GM19328 (cell line): Measurements from ENCODE around the gene ENPP3.

Experiments
- ATAC-seq: cut with Tn5 transposase; IDR thresholded peaks from one replicate; pipeline ENCODE4 v1.9.1; 2021; ENCODE audit warnings: mild to moderate bottlenecking, moderate library complexity; ENCODE audit not compliant: unreplicated experiment

Gene ENPP3

GRCh38 chr6:131762984-131763383, 125.9 kb downstream of the ENPP3 start:
- no peak for ATAC-seq

- ATAC-seq = no peak
These were observed 126.6 kb downstream of the ENPP3 start for GRCh38 chr6:131763749-131764148.

- no peak for ATAC-seq
These were observed 127.2 kb downstream of the ENPP3 start for GRCh38 chr6:131764350-131764749.

- ATAC-seq = no peak
These were observed 128.1 kb downstream of the ENPP3 start for GRCh38 chr6:131765081-131765803.

GRCh38 chr6:131765804-131766135, 128.7 kb downstream of the ENPP3 start:
- no peak for ATAC-seq

GRCh38 chr6:131766631-131767030, 129.5 kb downstream of the ENPP3 start:
- no peak for ATAC-seq

- ATAC-seq = no peak
These were observed 131.9 kb downstream of the ENPP3 start for GRCh38 chr6:131768964-131769363.

GRCh38 chr6:131769385-131770141, 132.5 kb downstream of the ENPP3 start:
- no peak for ATAC-seq

GRCh38 chr6:131770776-131771175, 133.7 kb downstream of the ENPP3 start:
- ATAC-seq = no peak

GRCh38 chr6:131773284-131773950, 136.3 kb downstream of the ENPP3 start:
- ATAC-seq = no peak

GRCh38 chr6:131775886-131776285, 138.8 kb downstream of the ENPP3 start:
- ATAC-seq = no peak

GRCh38 chr6:131776985-131777384, 139.9 kb downstream of the ENPP3 start:
- no peak for ATAC-seq

- no peak for ATAC-seq
These were observed 141.1 kb downstream of the ENPP3 start for GRCh38 chr6:131778169-131778568.

GRCh38 chr6:131779304-131779703, 142.2 kb downstream of the ENPP3 start:
- no peak for ATAC-seq

GRCh38 chr6:131780600-131780999, 143.5 kb downstream of the ENPP3 start:
- ATAC-seq = no peak

GRCh38 chr6:131781687-131782086, 144.6 kb downstream of the ENPP3 start:
- ATAC-seq = no peak

- ATAC-seq = no peak
These were observed 145.7 kb downstream of the ENPP3 start for GRCh38 chr6:131782764-131783163.

- ATAC-seq = no peak
These were observed 147.5 kb downstream of the ENPP3 start for GRCh38 chr6:131784561-131784960.

GRCh38 chr6:131787079-131787478, 150.0 kb downstream of the ENPP3 start:
- no peak for ATAC-seq

GRCh38 chr6:131787766-131788712, 150.9 kb downstream of the ENPP3 start:
- no peak for ATAC-seq

- ATAC-seq = no peak
These were observed 152.1 kb downstream of the ENPP3 start for GRCh38 chr6:131789219-131789618.
